Brain microvascular endothelial cell (primary cell): Measurements from ENCODE around the gene MADD.

ENCODE experiments used
- DNase-seq: peaks from one replicate; pipeline ENCODE4 v3.0.0-alpha.2; 2020
- H3K27ac ChIP-seq: fragments of 250-450 bp; sonication (Bioruptor Pico); 2 replicates; pipeline ENCODE4 v1.5.1; 2020; ENCODE audit warnings: mild to moderate bottlenecking, moderate library complexity
- H3K27me3 ChIP-seq: fragments of 250-450 bp; sonication (Bioruptor Pico); replicated peaks from 2 replicates; pipeline ENCODE4 v1.5.1; 2020; ENCODE audit warnings: mild to moderate bottlenecking
- H3K36me3 ChIP-seq: fragments of 250-450 bp; sonication (Bioruptor Pico); replicated peaks from 2 replicates; pipeline ENCODE4 v1.5.1; 2020; ENCODE audit warnings: mild to moderate bottlenecking
- H3K4me3 ChIP-seq: 2 replicates; pipeline ENCODE4 v1.5.1; 2011; ENCODE audit warnings: low read depth, mild to moderate bottlenecking, control low read depth, low read length, moderate library complexity
- CTCF ChIP-seq: IDR thresholded peaks from 2 replicates; pipeline ENCODE4 v1.5.1; 2011; ENCODE audit warnings: low read depth, mild to moderate bottlenecking, moderate library complexity, low read length, control low read depth, inconsistent platforms; ENCODE audit errors: missing control alignments
- in situ Hi-C: cut with HindIII; loops from 2 replicates; pipeline ENCODE4 v1.10.0; 2017; ENCODE audit warnings: low sequenced_read_pairs, low pct_ligation_motif_present

MADD gene

GRCh38 chr11:47269829-47270305 lies at the start of gene MADD:
TSS of gene MADD (plus strand) at chr11:47270133.
- Histone ChIP-seq H3K36me3 (peaks cover 5% of the 10 kb centered on the region), H3K4me3 (peak within 1 kb of the TSS; percentile 76), H3K27me3 (no peaks in the 10 kb centered on the region), H3K27ac (peak within 1 kb of the TSS; percentile 86)
- TF ChIP-seq CTCF = no peak
- in situ Hi-C loops = no loop called here
- peak; percentile 44 for DNase-seq

- no peaks in the 10 kb centered on the region for H3K27me3 ChIP-seq
- no peak overlapping the region for H3K4me3 ChIP-seq
- peak; percentile 85 for DNase-seq
- H3K27ac ChIP-seq = peak overlapping the region; percentile 56
- H3K36me3 ChIP-seq = no peaks in the 10 kb centered on the region
- in situ Hi-C loops = no loop called here
- TF ChIP-seq CTCF = no peak
Observed at GRCh38 chr11:47220401-47220821, 49.5 kb upstream of the MADD start.

- H3K36me3 ChIP-seq = no peaks in the 10 kb centered on the region
- no peak for DNase-seq
- no peak overlapping the region for H3K4me3 ChIP-seq
- H3K27ac ChIP-seq = peak overlapping the region; percentile 31
- no peaks in the 10 kb centered on the region for H3K27me3 ChIP-seq
- in situ Hi-C loops = no loop called here
- no peak for TF ChIP-seq CTCF
Observed at GRCh38 chr11:47222696-47223095, 47.2 kb upstream of the MADD start.

GRCh38 chr11:47225552-47226400 lies 44.2 kb upstream of the MADD start:
- H3K36me3 ChIP-seq = no peaks in the 10 kb centered on the region
- in situ Hi-C loops = no loop called here
- TF ChIP-seq CTCF = no peak
- H3K27me3 ChIP-seq = no peaks in the 10 kb centered on the region
- no peak overlapping the region for H3K27ac ChIP-seq
- DNase-seq = no peak
- no peak overlapping the region for H3K4me3 ChIP-seq

GRCh38 chr11:47229161-47229560 lies 40.8 kb upstream of the MADD start:
- Histone ChIP-seq H3K4me3 (no peak overlapping the region), H3K36me3 (no peaks in the 10 kb centered on the region), H3K27me3 (no peaks in the 10 kb centered on the region), H3K27ac (no peak overlapping the region)
- in situ Hi-C loops = no loop called here
- no peak for TF ChIP-seq CTCF
- no peak for DNase-seq
